HAP-1 (cell line): Measurements from ENCODE around the gene WDR27.
"Not testable (repeated sequence)": the region's sequence is repeated elsewhere in the genome, so short reads cannot be mapped to it uniquely, and the experiment has no call there.

Experiments used
- DNase-seq, 2 experiments: peaks; one replicate each; pipeline ENCODE4 v3.0.0-alpha.2; 2016 to 2020; ENCODE audit warnings: low spot score in 2 of 2
- H3K27me3 ChIP-seq: fragments of 250-450 bp; sonication (Bioruptor Pico); 2 replicates; pipeline ENCODE4 v1.5.1; 2020; ENCODE audit warnings: low read depth, mild to moderate bottlenecking, moderate library complexity
- H3K36me3 ChIP-seq: fragments of 250-450 bp; sonication (Bioruptor Pico); replicated peaks from 2 replicates; pipeline ENCODE4 v1.5.1; 2020; ENCODE audit warnings: mild to moderate bottlenecking
- H3K4me1 ChIP-seq: fragments of 250-450 bp; sonication (Bioruptor Pico); 2 replicates; pipeline ENCODE4 v1.5.1; 2020; ENCODE audit warnings: mild to moderate bottlenecking
- H3K4me3 ChIP-seq: fragments of 250-450 bp; sonication (Bioruptor Pico); 2 replicates; pipeline ENCODE4 v1.5.1; 2020; ENCODE audit warnings: mild to moderate bottlenecking, moderate library complexity
- H3K9me3 ChIP-seq: fragments of 250-450 bp; sonication (Bioruptor Pico); 2 replicates; pipeline ENCODE4 v1.5.1; 2020; ENCODE audit warnings: mild to moderate bottlenecking, moderate library complexity
- in situ Hi-C: fragments of 300-500 bp; cut with MboI; formaldehyde crosslinking; loops from 3 replicates; pipeline ENCODE4 v1.14.3; 2020; ENCODE audit warnings: low sequenced_read_pairs, inconsistent platforms, mixed read lengths

WDR27 gene

GRCh38 chr6:169452117-169452868, 249.5 kb downstream of the WDR27 start:
- in situ Hi-C loops = no loop called here
- Histone ChIP-seq H3K9me3 (no peaks in the 10 kb centered on the region), H3K4me3 (no peak overlapping the region), H3K27me3 (no peaks in the 10 kb centered on the region), H3K36me3 (no peaks in the 10 kb centered on the region), H3K4me1 (no peaks in the 10 kb centered on the region)
- DNase-seq = no peak

- H3K27me3 ChIP-seq = no peaks in the 10 kb centered on the region
- in situ Hi-C loops = no loop called here
- H3K4me1 ChIP-seq = no peaks in the 10 kb centered on the region
- no peak for DNase-seq
- H3K36me3 ChIP-seq = no peaks in the 10 kb centered on the region
- no peaks in the 10 kb centered on the region for H3K9me3 ChIP-seq
- no peak overlapping the region for H3K4me3 ChIP-seq
Observed at GRCh38 chr6:169451065-169451838, 250.6 kb downstream of the WDR27 start.

- in situ Hi-C loops = no loop called here
- H3K9me3 ChIP-seq = no peaks in the 10 kb centered on the region
- no peaks in the 10 kb centered on the region for H3K27me3 ChIP-seq
- no peaks in the 10 kb centered on the region for H3K36me3 ChIP-seq
- no peak overlapping the region for H3K4me3 ChIP-seq
- no peaks in the 10 kb centered on the region for H3K4me1 ChIP-seq
- DNase-seq = no peak
Observed at GRCh38 chr6:169450097-169450496, 251.7 kb downstream of the WDR27 start.

DNA sequence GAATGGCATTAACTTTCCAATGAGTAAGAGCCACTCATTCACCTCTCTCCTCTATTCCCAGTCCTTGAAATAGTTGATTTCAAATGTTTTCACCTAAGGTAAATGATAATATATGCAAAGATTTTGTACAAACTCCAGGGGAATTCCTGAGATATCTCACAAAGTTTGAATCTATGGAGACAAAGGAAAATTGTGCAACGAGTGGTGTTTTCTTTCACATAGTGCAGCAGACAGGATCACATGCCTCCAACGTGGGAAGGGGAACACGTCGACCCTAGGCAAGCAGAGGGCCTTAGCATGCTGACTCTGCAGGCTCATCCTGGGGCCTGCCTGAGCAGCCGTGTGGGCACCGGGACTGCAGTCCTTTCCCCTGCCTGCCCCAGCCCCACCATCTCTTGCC, 252.6 kb downstream of the WDR27 start:
- in situ Hi-C loops = no loop called here
- H3K36me3 ChIP-seq = no peaks in the 10 kb centered on the region
- H3K4me3 ChIP-seq = no peak overlapping the region
- no peaks in the 10 kb centered on the region for H3K4me1 ChIP-seq
- H3K9me3 ChIP-seq = no peaks in the 10 kb centered on the region
- H3K27me3 ChIP-seq = no peaks in the 10 kb centered on the region
- DNase-seq = no peak

GRCh38 chr6:169445661-169446581, 255.9 kb downstream of the WDR27 start:
- no peak for DNase-seq

DNA sequence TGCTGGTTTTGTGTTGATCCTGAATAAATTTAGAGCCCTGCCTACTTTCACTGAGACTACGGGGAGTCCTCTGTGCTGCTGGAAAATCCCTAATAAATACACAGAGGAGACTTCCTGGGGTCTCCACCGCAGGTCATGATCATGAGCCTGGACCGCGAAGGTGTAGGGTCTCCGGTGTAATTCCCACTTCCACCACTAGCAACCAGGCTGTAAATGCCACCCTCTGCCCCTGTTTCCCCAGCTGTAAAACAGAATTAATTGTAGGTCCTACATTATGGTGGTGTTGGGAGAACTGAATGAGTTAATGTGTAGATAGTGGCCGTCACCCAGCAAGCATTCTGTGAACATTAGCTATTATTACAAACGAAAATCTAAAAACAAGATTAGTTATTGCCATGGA, 256.6 kb downstream of the WDR27 start:
- H3K4me3 ChIP-seq = no peak overlapping the region
- no peak for DNase-seq
- H3K36me3 ChIP-seq = no peaks in the 10 kb centered on the region
- no peaks in the 10 kb centered on the region for H3K4me1 ChIP-seq
- in situ Hi-C loops = no loop called here
- H3K9me3 ChIP-seq = no peaks in the 10 kb centered on the region
- H3K27me3 ChIP-seq = no peaks in the 10 kb centered on the region

More at GRCh38 chr6:169445661-169446581, 255.9 kb downstream of the WDR27 start:
- in situ Hi-C loops = no loop called here
- Histone ChIP-seq H3K9me3 (no peaks in the 10 kb centered on the region), H3K4me1 (no peaks in the 10 kb centered on the region), H3K4me3 (no peak overlapping the region), H3K27me3 (no peaks in the 10 kb centered on the region), H3K36me3 (no peaks in the 10 kb centered on the region)

- H3K27me3 ChIP-seq = no peaks in the 10 kb centered on the region
- H3K4me3 ChIP-seq = no peak overlapping the region
- no peaks in the 10 kb centered on the region for H3K4me1 ChIP-seq
- no peaks in the 10 kb centered on the region for H3K36me3 ChIP-seq
- H3K9me3 ChIP-seq = no peaks in the 10 kb centered on the region
- in situ Hi-C loops = no loop called here
- DNase-seq = no peak
Observed at GRCh38 chr6:169441292-169441691, 260.5 kb downstream of the WDR27 start.

DNA sequence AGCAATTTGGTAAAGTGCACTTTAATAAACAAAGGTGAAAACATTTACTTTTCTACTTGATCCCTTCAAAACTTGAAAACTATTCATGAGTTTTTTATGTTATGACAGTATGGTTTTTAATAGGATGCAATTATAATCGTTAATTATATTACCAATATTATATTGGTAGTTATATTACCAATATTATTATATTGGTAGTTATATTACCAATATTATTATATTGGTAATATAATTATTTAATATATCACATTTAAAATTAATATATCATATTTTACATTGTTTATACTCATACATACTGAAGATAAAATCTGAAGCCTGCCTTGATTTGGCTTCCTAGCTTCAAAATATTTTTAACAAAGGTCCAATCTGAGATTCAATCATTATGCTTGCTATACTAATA, 262.1 kb downstream of the WDR27 start:
- in situ Hi-C loops = no loop called here
- Histone ChIP-seq H3K27me3 (no peaks in the 10 kb centered on the region), H3K9me3 (no peaks in the 10 kb centered on the region), H3K4me3 (no peak overlapping the region), H3K36me3 (no peaks in the 10 kb centered on the region), H3K4me1 (no peaks in the 10 kb centered on the region)
- no peak for DNase-seq

- H3K4me3 ChIP-seq, DNase-seq, H3K27me3 ChIP-seq, H3K36me3 ChIP-seq, H3K4me1 ChIP-seq, in situ Hi-C loops, H3K9me3 ChIP-seq: not testable (repeated sequence)
Observed at GRCh38 chr6:169434554-169434953, 267.3 kb downstream of the WDR27 start.

DNA sequence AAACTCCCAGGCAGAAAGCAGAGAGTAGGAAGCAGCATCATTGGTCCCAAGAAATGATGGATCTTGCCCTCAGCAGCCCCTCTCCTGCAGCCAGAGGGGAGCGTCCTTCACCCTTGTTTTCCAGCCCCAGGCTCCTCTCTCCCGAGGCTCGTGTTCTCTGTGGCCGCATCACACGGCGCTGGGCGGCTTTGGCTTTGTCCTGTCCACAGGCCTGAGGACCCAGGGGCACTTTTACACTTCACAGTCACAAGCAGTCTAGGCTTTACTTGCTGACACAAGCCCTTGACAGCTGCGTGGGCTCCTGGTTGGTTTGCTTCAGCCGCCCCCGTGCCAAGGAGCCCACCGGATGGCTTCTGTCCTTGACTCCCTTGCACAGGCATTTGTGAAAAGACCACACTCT, 272.8 kb downstream of the WDR27 start:
- H3K9me3 ChIP-seq = no peaks in the 10 kb centered on the region; the same call in 1 of the 2 replicates
- in situ Hi-C loops = no loop called here
- no peak for DNase-seq

DNA sequence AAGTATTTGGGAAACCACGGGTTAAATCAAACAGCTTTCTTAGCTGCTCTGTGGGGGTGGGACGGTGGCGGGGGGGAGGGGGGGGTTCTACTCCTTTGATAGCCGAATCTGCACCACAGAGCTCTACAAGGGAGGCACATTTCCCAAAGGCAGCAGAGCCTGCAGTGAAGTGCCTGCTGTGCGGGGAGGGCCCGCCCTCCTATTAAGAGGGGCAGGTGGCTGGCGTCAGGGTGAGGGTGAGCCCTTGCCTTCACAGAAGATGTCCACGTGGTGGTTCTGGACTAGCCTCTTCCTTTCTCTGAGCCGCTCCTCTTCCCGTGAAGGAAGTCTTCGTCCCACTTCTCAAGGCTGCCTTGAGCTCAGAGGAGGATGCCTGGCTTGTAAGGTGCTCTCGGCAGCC, 273.3 kb downstream of the WDR27 start:
- Histone ChIP-seq H3K4me3 (no peak overlapping the region), H3K9me3 (no peaks in the 10 kb centered on the region; the same call in 1 of the 2 replicates), H3K27me3 (no peaks in the 10 kb centered on the region), H3K36me3 (no peaks in the 10 kb centered on the region), H3K4me1 (no peaks in the 10 kb centered on the region)
- in situ Hi-C loops = no loop called here
- no peak for DNase-seq

More for the DNA sequence above, 272.8 kb downstream of the WDR27 start:
- Histone ChIP-seq H3K4me3 (no peak overlapping the region), H3K36me3 (no peaks in the 10 kb centered on the region), H3K27me3 (no peaks in the 10 kb centered on the region), H3K4me1 (no peaks in the 10 kb centered on the region)

DNA sequence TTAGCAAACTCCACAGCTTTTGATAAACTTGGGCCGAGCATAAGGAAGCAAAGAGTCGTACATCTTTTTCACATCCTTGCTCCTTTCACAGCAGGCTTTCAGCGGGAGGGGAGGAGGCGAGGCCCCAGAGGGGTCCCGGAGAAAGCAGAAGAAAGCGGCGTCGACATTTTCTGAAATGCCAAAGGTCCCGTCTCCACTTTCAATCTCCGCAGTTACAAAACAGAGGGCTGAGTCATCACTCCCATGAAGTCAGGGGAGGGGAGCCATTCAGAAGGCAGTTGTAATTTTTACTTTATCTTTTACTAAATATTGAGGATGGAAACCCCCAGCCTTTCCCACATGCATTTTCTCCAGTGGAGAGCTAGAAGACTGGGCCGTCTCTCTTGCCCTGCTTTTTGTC, 274.0 kb downstream of the WDR27 start:
- in situ Hi-C loops = no loop called here
- H3K4me1 ChIP-seq = no peaks in the 10 kb centered on the region
- H3K36me3 ChIP-seq = no peaks in the 10 kb centered on the region
- no peaks in the 10 kb centered on the region; the same call in 1 of the 2 replicates for H3K9me3 ChIP-seq
- H3K27me3 ChIP-seq = no peaks in the 10 kb centered on the region
- H3K4me3 ChIP-seq = no peak overlapping the region
- no peak for DNase-seq

GRCh38 chr6:169426611-169427010, 275.2 kb downstream of the WDR27 start:
- Histone ChIP-seq H3K27me3 (no peaks in the 10 kb centered on the region), H3K9me3 (no peaks in the 10 kb centered on the region; the same call in 1 of the 2 replicates), H3K4me1 (no peaks in the 10 kb centered on the region), H3K4me3 (no peak overlapping the region), H3K36me3 (no peaks in the 10 kb centered on the region)
- no peak for DNase-seq
- in situ Hi-C loops = no loop called here
